OCI-LY7 (cell line): ENCODE results near the gene TULP1. TPM values are rescaled to one million over a fixed set of nuclear protein-coding genes. Genes with fewer than 3 reads are reported as not detected.

ENCODE experiments used
- BruUV-seq: library from RNA; stranded (reverse); fragments of 400-500 nt; replicated peaks from 2 replicates; lab custom pipeline; 2021; lab: Mats Ljungman, UMichigan
- CTCF ChIA-PET: fragments of 300-600 bp; sonication (Branson Sonifier 250); formaldehyde crosslinking; loops from one replicate; lab custom pipeline; 2022; ENCODE audit warnings: antibody characterized with exemption; ENCODE audit not compliant: unreplicated experiment; lab: Charles Lee
- POLR2A ChIA-PET: fragments of 300-600 bp; sonication (Branson Sonifier 250); formaldehyde crosslinking; loops from one replicate; lab custom pipeline; 2022; ENCODE audit warnings: antibody characterized with exemption; lab: Charles Lee
- DNase-seq: peaks from one replicate; pipeline ENCODE4 v3.0.0-alpha.2; 2015; ENCODE audit warnings: low spot score
- H2AFZ ChIP-seq: fragments of 200-600 bp; sonication (generic), shearing (Covaris generic); 2 replicates; pipeline ENCODE4 v1.6.1; 2014; ENCODE audit warnings: mild to moderate bottlenecking, antibody characterized with exemption, low read length, moderate library complexity
- H3K27ac ChIP-seq: fragments of 200-600 bp; sonication (generic); 2 replicates; pipeline ENCODE4 v1.5.1; 2014; ENCODE audit warnings: mixed run types, low read depth, mild to moderate bottlenecking, moderate library complexity, low read length, inconsistent platforms; ENCODE audit not compliant: poor library complexity, severe bottlenecking
- H3K36me3 ChIP-seq: fragments of 200-600 bp; sonication (generic); 2 replicates; pipeline ENCODE4 v1.6.1; 2014; ENCODE audit warnings: mild to moderate bottlenecking, antibody characterized with exemption, low read length, moderate library complexity, mixed read lengths; ENCODE audit not compliant: insufficient read depth
- H3K4me1 ChIP-seq: fragments of 200-600 bp; sonication (generic); 2 replicates; pipeline ENCODE4 v1.5.1; 2014; ENCODE audit warnings: mild to moderate bottlenecking, low read length; ENCODE audit not compliant: insufficient read depth, poor library complexity, severe bottlenecking
- H3K4me2 ChIP-seq: fragments of 200-600 bp; sonication (generic); 2 replicates; pipeline ENCODE4 v1.6.1; 2014; ENCODE audit warnings: mild to moderate bottlenecking, low read length
- H3K4me3 ChIP-seq: fragments of 200-600 bp; sonication (generic); 2 replicates; pipeline ENCODE4 v1.5.1; 2014; ENCODE audit warnings: mild to moderate bottlenecking, low read depth, low read length; ENCODE audit not compliant: poor library complexity, severe bottlenecking
- H3K79me2 ChIP-seq: fragments of 200-600 bp; sonication (generic); 2 replicates; pipeline ENCODE4 v1.6.1; 2016; ENCODE audit warnings: low read depth, mild to moderate bottlenecking, low read length, moderate library complexity, mixed read lengths; ENCODE audit not compliant: insufficient read depth
- H3K9me2 ChIP-seq: fragments of 200-600 bp; sonication (generic); 2 replicates; pipeline ENCODE4 v1.6.1; 2016; ENCODE audit warnings: mild to moderate bottlenecking, low read length, mixed read lengths; ENCODE audit not compliant: insufficient read depth
- H3K9me3 ChIP-seq: fragments of 200-600 bp; sonication (generic); 2 replicates; pipeline ENCODE4 v1.6.1; 2014; ENCODE audit warnings: mild to moderate bottlenecking, mixed run types, low read length, mixed read lengths
- H4K20me1 ChIP-seq: fragments of 200-600 bp; sonication (generic); 2 replicates; pipeline ENCODE4 v1.6.1; 2014; ENCODE audit warnings: mild to moderate bottlenecking, antibody characterized with exemption, low read length, moderate library complexity, mixed read lengths; ENCODE audit not compliant: insufficient read depth
- EZH2phosphoT487 ChIP-seq: fragments of 200-600 bp; sonication (generic); IDR thresholded peaks from 2 replicates; pipeline ENCODE4 v1.6.1; 2018; ENCODE audit warnings: low read depth, borderline replicate concordance, mild to moderate bottlenecking, mixed run types, antibody characterized with exemption, low read length, moderate library complexity, mixed read lengths
- intact Hi-C: fragments of 100-400 bp; cut with micrococcal nuclease; formaldehyde crosslinking; loops from one replicate; pipeline ENCODE4 v1.10.0; 2022; ENCODE audit not compliant: unreplicated experiment
- total RNA-seq, 2 experiments: library from RNA; depleted of rRNA in 1 of 2; stranded (reverse); fragments of >200 nt in 1 of 2; shearing (Covaris generic) in 1 of 2; gene quantifications; 2 replicates each; pipeline ENCODE4 v1.2.3, GENCODE V29; 2014 to 2022
- TF ChIP-seq, protein P1 (sequence below): fragments of 200-600 bp; sonication (generic); conservative IDR thresholded peaks from 2 replicates; pipeline ENCODE4 v1.5.1; 2014; ENCODE audit warnings: mild to moderate bottlenecking, antibody characterized with exemption, low read length, moderate library complexity, mixed read lengths

The TULP1 gene
- total RNA-seq, 2 experiments from 2014 or later: not detected

GRCh38 chr6:35483490-35483889 is 29.2 kb downstream of the TULP1 start:
- CTCF ChIA-PET: interaction anchor here (0.6 kb wide), 1 partner anchor 126 kb away, joined by 4 read pairs; no protein-coding TSS in a partner anchor

DNA sequence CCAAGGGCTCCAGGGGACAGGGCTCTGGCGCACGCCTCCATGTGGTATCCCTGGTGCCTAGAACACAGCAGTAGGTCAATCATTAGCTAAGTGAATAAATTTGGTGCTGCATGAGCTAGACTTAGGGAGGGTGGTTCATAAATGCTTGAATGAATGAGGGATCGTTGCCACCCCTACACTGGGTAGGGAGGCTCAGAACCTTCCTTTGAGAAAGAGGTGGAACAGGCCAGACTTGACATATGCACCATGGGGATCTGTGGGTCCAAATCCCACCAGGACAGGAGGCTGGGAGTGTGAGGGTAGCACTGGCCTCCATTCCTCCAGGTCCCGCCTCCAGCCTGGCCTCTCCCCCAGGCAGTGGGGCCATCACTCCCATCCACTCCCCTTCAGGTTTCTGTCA is 29.6 kb downstream of the TULP1 start:
- no peaks in the 10 kb centered on the region for H3K4me1 ChIP-seq
- no peak overlapping the region for H2AFZ ChIP-seq
- no peaks in the 10 kb centered on the region for H3K36me3 ChIP-seq
- intact Hi-C loops: no loop called here
- TF ChIP-seq EZH2phosphoT487: no peak
- TF ChIP-seq, protein P1, sequence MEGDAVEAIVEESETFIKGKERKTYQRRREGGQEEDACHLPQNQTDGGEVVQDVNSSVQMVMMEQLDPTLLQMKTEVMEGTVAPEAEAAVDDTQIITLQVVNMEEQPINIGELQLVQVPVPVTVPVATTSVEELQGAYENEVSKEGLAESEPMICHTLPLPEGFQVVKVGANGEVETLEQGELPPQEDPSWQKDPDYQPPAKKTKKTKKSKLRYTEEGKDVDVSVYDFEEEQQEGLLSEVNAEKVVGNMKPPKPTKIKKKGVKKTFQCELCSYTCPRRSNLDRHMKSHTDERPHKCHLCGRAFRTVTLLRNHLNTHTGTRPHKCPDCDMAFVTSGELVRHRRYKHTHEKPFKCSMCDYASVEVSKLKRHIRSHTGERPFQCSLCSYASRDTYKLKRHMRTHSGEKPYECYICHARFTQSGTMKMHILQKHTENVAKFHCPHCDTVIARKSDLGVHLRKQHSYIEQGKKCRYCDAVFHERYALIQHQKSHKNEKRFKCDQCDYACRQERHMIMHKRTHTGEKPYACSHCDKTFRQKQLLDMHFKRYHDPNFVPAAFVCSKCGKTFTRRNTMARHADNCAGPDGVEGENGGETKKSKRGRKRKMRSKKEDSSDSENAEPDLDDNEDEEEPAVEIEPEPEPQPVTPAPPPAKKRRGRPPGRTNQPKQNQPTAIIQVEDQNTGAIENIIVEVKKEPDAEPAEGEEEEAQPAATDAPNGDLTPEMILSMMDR: no peak
- no peaks in the 10 kb centered on the region for H4K20me1 ChIP-seq
- H3K79me2 ChIP-seq: no peaks in the 10 kb centered on the region
- no TSS peak for BruUV-seq
- H3K9me3 ChIP-seq: no peaks in the 10 kb centered on the region
- no peaks in the 10 kb centered on the region for H3K9me2 ChIP-seq
- H3K4me2 ChIP-seq: no peak overlapping the region
- POLR2A ChIA-PET: no interaction called here
- DNase-seq: no peak
- no peak overlapping the region for H3K27ac ChIP-seq
- no peak overlapping the region for H3K4me3 ChIP-seq
- CTCF ChIA-PET: no interaction called here

More at GRCh38 chr6:35483490-35483889, 29.2 kb downstream of the TULP1 start:
- Histone ChIP-seq H4K20me1 (no peaks in the 10 kb centered on the region), H3K4me1 (no peaks in the 10 kb centered on the region), H3K4me2 (no peak overlapping the region), H3K9me2 (no peaks in the 10 kb centered on the region), H3K27ac (no peak overlapping the region), H3K79me2 (no peaks in the 10 kb centered on the region), H3K9me3 (no peaks in the 10 kb centered on the region), H3K4me3 (no peak overlapping the region), H2AFZ (no peak overlapping the region), H3K36me3 (no peaks in the 10 kb centered on the region)
- no TSS peak for BruUV-seq
- POLR2A ChIA-PET: interaction anchor here (0.7 kb wide), 1 partner anchor 32 kb away, joined by 4 read pairs; no protein-coding TSS in a partner anchor
- intact Hi-C loops: no loop called here
- no peak for DNase-seq
- no peak for TF ChIP-seq EZH2phosphoT487
- TF ChIP-seq, protein P1: no peak

DNA sequence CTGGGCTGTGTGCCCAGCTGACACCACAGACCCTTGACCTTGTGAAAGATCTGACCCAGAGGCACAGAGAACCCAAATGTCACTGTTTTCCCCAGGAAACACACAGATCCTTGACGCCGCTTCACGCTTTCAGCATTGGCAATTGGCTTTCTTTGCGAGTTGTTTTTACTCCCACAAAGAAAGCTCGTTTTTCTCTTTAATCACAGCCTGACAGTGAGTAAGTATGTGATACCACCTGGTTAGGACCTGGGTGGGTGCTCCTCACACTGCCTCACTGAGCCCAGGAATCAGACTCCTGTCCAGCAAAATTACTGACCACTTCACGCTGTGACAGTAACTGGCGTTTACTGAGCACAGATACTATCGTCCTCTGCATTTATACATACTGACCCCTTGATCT is 31.5 kb downstream of the TULP1 start:
- TF ChIP-seq, protein P1: no peak
- H3K4me1 ChIP-seq: no peaks in the 10 kb centered on the region
- no peak overlapping the region for H2AFZ ChIP-seq
- BruUV-seq: no TSS peak
- DNase-seq: no peak
- intact Hi-C loops: no loop called here
- ChIA-PET CTCF (no interaction called here), POLR2A (interaction anchor here (0.5 to 1.7 kb wide), 3 partner anchors 10 to 91 kb away, joined by 6 to 21 read pairs (median 9); partner anchors contain the start of gene RPL10A)
- no peaks in the 10 kb centered on the region for H3K79me2 ChIP-seq
- H4K20me1 ChIP-seq: no peaks in the 10 kb centered on the region
- no peaks in the 10 kb centered on the region for H3K9me2 ChIP-seq
- H3K4me3 ChIP-seq: no peak overlapping the region
- H3K36me3 ChIP-seq: no peaks in the 10 kb centered on the region
- no peak overlapping the region for H3K4me2 ChIP-seq
- no peak overlapping the region for H3K27ac ChIP-seq
- H3K9me3 ChIP-seq: no peaks in the 10 kb centered on the region
